ENCODE results near the gene SNX11.
"Not testable (repeated sequence)": the region's sequence is repeated elsewhere in the genome, so short reads cannot be mapped to it uniquely, and the experiment has no call there.

The SNX11 gene

GRCh38 chr17:48107137-48108055 lies at the start of gene SNX11:
TSS of gene SNX11 (plus strand) at chr17:48107766. CDS start at chr17:48112044, 4,278 bp downstream.
- peak; percentile 94 for DNase-seq

GRCh38 chr17:48058393-48059124 lies 49.0 kb upstream of the SNX11 start:
- DNase-seq = no peak

GRCh38 chr17:48059125-48059668 lies 48.4 kb upstream of the SNX11 start:
- no peak for DNase-seq

DNA sequence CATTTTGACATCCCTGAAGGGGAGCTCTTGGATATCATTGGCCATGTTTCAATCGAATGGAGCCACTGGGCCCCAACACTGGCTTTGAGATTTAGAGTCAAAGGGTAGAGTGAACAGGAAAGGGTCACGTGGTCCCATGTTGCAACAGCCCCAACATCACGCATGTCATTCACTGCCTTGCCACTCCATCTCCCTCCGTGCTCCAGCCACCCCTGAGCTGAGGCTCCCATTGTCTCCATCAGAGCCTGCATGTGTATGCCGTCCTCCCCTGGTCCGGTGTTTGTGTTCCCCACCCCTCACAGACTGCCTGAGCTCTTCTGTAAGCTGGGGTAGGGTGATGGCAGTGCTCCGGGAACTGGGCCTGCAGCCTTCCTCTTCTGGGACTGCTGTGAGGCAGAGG lies 47.3 kb upstream of the SNX11 start:
- no peak for DNase-seq

GRCh38 chr17:48062273-48062672 lies 45.3 kb upstream of the SNX11 start:
- no peak for DNase-seq

GRCh38 chr17:48064638-48065037 lies 42.9 kb upstream of the SNX11 start:
- no peak for DNase-seq

DNA sequence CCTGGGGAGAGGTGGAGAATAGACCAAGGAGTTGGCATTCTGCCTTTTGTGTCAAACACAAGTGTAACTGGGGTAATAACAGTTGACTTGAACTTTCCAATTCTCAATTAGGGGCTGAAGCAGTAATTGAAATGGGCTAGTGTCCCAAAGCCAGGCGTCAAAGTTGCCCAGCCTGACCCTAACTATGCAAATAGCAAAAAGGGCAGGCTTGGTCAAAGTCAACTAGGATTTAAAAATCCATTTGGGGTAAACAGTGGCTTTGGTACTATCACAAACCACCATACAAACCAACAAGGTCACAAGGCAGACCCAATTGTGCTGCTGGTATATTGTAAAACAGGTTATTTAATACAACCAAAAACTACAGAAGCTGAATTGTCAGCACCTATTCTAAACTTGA lies 41.4 kb upstream of the SNX11 start:
- DNase-seq = no peak

GRCh38 chr17:48066656-48067055 lies 40.9 kb upstream of the SNX11 start:
- DNase-seq = no peak

DNA sequence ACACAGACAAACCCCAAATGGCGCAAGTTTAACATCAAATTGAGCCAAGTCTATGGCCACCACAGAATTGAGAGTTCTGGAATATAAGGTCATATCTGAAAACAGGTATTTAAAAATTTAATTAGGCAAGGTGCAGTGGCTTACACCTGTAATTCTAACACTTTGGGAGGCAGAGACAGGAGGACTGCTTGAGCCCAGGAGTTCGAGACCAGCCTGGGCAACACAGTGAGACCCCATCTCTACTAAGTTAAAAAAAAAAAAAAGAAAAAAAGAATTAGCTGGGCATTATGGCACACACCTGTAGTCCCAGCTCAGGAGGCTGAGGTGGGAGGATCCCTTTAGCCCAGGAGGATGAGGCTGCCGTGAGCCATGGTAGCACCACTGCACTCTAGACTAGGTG lies 40.3 kb upstream of the SNX11 start:
- DNase-seq = no peak

- not testable (repeated sequence) for DNase-seq
Observed at GRCh38 chr17:48067808-48068207, 39.8 kb upstream of the SNX11 start.

GRCh38 chr17:48068491-48068961 lies 39.0 kb upstream of the SNX11 start:
- no peak for DNase-seq

DNA sequence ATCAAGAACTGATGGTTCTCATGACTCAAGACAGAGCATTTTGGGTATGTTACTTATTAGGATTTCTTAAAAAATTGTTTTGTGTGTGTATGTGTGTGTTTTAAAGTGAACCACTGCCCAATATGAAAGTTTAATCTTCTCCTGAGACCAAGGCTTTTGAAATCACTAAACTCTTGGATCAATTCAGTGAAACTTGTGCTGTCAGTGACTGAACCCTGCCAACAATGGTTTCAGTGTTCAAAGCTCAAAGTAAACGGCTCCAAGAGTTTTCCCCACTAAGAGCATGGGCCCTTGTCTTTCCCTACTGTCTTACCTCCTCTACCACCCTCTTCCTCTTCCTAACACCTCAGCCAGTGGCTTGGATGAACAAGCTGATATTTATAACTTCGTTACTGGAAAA lies 37.4 kb upstream of the SNX11 start:
- no peak for DNase-seq

DNA sequence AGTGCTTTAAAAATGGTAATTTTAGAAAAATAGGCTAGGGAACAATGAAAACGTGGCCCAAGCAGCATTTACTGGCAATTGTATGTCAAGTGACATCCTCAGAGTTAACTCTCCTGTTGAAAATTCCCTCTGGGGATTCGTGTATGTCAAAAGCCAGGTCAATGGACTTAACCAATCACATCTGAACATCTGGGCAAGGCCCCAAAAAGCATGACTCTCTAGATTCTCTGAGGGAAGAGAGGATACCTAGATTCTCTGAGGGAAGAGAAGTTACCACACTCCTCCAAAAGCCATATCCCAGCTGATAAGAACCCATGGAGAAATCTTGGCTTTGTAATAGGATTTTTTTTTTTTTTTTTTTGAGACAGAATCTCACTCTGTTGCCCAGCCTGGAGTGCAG lies 35.9 kb upstream of the SNX11 start:
- no peak for DNase-seq

- DNase-seq = not testable (repeated sequence)
Observed at GRCh38 chr17:48072811-48073210, 34.8 kb upstream of the SNX11 start.

DNA sequence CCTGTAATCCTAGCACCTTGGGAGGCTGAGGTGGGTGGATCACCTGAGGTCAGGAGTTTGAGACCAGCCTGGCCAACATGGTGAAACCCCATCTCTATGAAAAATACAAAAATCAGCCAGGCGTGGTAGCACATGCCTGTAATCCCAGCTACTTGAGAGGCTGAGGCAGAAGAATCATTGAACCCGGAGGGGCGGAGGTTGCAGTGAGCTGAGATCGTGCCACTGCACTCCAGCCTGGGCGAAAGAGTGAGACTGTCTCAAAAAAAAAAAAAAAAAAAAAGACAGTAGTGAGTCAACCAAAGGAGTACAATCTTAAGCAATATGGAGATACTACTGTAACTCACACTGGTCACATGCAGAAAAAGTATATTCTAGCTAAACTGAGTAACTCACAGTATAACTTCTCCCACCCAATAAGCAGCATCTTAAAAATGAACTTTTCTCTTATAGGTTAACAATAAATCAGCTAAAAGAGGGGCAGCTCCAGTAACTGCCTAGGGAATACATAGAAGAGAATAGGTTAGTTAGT lies 33.9 kb upstream of the SNX11 start:
- not testable (repeated sequence) for DNase-seq

GRCh38 chr17:48074322-48075081 lies 33.1 kb upstream of the SNX11 start:
- DNase-seq = peak; percentile 73

GRCh38 chr17:48077152-48077551 lies 30.4 kb upstream of the SNX11 start:
- not testable (repeated sequence) for DNase-seq

GRCh38 chr17:48081858-48082257 lies 25.7 kb upstream of the SNX11 start:
- DNase-seq = no peak

GRCh38 chr17:48084932-48085331 lies 22.6 kb upstream of the SNX11 start:
- no peak for DNase-seq

DNA sequence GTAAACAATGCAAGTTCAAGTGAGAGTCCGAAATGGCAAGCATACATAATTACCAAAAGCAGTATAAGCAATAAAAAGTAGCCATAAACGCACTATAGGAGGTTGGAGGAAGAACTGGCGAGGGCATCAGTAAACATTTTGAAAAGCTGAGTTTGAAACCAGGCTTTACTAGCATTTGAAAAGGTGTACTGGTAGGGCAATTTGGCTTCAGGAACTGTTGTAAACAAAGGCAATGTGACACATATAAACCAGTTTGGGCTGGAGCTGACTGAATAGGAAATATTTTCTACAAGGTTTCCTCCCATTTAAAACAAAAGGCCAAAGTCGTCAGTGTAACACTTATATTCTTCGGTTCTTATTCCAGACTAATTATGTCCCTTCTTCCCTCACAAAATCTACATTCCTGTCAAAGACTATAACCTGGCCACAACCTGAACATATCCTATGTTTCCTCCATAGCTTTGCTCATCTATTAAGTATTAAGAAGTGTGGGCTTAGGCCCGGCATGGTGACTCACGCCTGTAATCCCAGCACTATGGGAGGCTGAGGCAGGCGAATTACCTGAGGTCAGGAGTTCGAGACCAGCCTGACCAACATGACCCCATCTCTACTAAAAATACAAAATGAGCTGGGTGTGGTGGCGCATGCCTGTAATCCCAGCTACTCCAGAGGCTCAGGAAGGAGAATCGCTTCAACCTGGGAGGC lies 14.1 kb upstream of the SNX11 start:
- DNase-seq = no peak

DNA sequence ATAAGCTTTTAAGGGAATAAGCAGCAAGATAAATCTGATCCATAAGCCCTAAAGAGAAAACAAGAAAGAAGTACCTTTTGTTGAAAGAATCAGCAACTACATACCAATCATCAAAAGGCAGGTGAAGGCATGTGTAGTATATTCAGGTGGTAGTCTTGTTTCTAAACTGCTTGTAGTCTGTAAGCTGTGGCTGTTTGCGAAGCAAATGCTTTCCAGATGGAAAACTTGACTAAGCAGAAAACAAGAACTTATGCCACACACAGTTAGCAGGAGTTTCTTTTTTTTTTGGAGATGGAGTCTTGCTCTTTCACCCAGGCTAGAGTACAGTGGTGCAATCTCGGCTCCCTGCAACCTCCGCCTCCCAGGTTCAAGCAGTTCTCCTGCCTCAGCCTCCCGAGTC lies 12.0 kb upstream of the SNX11 start:
- no peak for DNase-seq

GRCh38 chr17:48100160-48100559 lies 7.4 kb upstream of the SNX11 start:
- DNase-seq = no peak
